Measurements from ENCODE around the gene LHFPL3. TPM values are rescaled to one million over a fixed set of nuclear protein-coding genes. Genes with fewer than 3 reads are reported as not detected.

LHFPL3 gene
- total and polyA plus RNA-seq, 9 donors: 0.04 to 0.53 (median 0.27) TPM; not detected in 4

DNA sequence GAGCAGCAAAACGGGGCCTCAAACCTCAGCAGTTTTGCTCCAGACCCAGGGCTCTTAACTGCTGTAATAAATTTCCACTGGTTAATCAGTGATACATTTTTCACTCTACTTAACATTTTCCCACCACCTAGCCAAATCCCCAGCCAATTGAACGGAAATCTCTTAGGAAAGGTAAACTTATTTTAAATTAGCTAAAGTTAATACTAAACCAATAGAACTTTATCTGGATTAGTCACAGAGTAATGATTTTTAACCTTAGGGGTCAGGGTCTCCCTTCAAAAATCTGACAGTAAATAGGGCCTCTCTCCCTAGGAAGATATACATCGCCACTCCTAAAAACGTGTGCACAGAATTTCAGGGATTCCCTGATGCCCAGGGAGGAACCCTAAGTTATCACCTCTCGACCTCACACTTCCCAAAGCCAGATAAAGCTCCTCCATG lies 598.2 kb downstream of the LHFPL3 start:
- no peaks in the 10 kb centered on the region for H3K4me1 ChIP-seq (ENCODE audit: insufficient read depth)
- no peaks in the 10 kb centered on the region for H3K36me3 ChIP-seq
- DNase-seq: no peak
- H3K27ac ChIP-seq: no peak overlapping the region
- TF ChIP-seq, protein P1, sequence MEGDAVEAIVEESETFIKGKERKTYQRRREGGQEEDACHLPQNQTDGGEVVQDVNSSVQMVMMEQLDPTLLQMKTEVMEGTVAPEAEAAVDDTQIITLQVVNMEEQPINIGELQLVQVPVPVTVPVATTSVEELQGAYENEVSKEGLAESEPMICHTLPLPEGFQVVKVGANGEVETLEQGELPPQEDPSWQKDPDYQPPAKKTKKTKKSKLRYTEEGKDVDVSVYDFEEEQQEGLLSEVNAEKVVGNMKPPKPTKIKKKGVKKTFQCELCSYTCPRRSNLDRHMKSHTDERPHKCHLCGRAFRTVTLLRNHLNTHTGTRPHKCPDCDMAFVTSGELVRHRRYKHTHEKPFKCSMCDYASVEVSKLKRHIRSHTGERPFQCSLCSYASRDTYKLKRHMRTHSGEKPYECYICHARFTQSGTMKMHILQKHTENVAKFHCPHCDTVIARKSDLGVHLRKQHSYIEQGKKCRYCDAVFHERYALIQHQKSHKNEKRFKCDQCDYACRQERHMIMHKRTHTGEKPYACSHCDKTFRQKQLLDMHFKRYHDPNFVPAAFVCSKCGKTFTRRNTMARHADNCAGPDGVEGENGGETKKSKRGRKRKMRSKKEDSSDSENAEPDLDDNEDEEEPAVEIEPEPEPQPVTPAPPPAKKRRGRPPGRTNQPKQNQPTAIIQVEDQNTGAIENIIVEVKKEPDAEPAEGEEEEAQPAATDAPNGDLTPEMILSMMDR (IDR thresholded peaks at IDR 0.05): no peak
- TF ChIP-seq POLR2A (IDR thresholded peaks at IDR 0.05): no peak
- TF ChIP-seq EP300 (IDR thresholded peaks at IDR 0.05): no peak
- H3K4me3 ChIP-seq: no peak overlapping the region
- WGBS, 3 donors: 69 to 81% (median 70%) methylated on average over 5 of the region's 5 CpGs
- no peaks in the 10 kb centered on the region for H3K9me3 ChIP-seq
- no peaks in the 10 kb centered on the region for H3K27me3 ChIP-seq
- intact Hi-C loops (cut with DNase I): no loop called here

DNA sequence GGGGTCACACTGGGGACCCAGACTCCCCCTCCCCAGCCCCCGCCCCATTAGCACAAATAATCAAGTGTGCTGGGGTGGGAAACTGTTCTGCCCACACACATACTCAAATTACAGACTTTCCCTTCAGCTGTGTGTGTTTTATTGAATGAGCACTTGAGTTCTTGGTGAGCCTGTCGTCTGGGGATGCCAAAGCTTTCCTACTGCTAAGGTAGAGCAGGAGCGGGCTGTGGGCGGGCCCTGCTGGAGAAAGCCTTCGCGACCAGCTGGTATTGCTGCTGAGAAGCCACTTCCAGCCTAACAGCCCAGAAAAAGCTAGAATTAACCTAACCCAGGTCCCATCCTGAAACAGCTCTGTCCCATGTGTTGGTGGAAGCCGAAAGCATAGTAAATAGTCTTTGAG lies 598.7 kb downstream of the LHFPL3 start:
- Histone ChIP-seq H3K9me3 (no peaks in the 10 kb centered on the region), H3K36me3 (no peaks in the 10 kb centered on the region), H3K4me3 (no peak overlapping the region), H3K27ac (no peak overlapping the region), H3K27me3 (no peaks in the 10 kb centered on the region), H3K4me1 (ENCODE audit: insufficient read depth) (no peaks in the 10 kb centered on the region)
- intact Hi-C loops (cut with DNase I): no loop called here
- TF ChIP-seq, protein P1 (IDR thresholded peaks at IDR 0.05): no peak
- TF ChIP-seq POLR2A (IDR thresholded peaks at IDR 0.05) (no peak), EP300 (IDR thresholded peaks at IDR 0.05) (no peak)
- DNase-seq: no peak
- 50 to 59% (median 57%) methylated on average over 7 of the region's 7 CpGs for WGBS, 3 donors

DNA sequence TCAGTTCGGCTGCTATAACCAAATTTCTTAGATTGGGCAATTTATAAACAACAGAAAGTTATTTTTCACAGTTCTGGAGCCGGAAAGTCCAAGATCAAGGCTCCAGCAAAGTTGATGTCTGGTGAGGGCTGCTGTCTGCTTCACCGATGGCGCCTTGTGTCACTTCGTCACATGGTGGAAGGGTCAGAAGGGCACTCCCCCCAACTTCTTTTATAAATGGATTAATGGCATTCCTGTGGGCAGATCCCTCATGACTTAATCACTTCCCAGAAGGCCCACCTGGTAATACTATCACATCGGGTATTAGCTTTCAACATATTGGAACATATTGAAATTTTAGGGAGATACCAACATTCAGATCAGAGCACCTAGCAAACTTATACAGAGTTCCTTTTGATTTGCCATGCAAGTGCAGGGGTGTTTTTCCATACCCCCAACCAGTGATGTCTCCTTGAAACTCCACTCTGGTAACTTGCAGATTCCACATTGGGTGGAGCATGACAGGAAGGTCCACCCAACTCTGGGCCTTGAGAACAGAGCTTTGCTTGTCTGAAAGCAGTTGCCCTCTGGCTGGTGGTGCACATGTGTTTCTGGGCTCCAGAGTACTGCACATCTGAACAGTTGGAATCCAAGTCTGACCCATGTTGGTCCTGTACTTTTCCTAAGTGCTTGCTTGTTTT lies 600.5 kb downstream of the LHFPL3 start:
- Histone ChIP-seq H3K4me1 (ENCODE audit: insufficient read depth) (no peaks in the 10 kb centered on the region), H3K36me3 (no peaks in the 10 kb centered on the region), H3K27me3 (no peaks in the 10 kb centered on the region), H3K4me3 (no peak overlapping the region), H3K27ac (no peak overlapping the region), H3K9me3 (no peaks in the 10 kb centered on the region)
- 91 to 97% (median 95%) methylated on average over 6 of the region's 6 CpGs for WGBS, 3 donors
- intact Hi-C loops (cut with DNase I): no loop called here
- DNase-seq: no peak
- TF ChIP-seq POLR2A (IDR thresholded peaks at IDR 0.05) (no peak), EP300 (IDR thresholded peaks at IDR 0.05) (no peak)
- TF ChIP-seq, protein P1 (IDR thresholded peaks at IDR 0.05): no peak

DNA sequence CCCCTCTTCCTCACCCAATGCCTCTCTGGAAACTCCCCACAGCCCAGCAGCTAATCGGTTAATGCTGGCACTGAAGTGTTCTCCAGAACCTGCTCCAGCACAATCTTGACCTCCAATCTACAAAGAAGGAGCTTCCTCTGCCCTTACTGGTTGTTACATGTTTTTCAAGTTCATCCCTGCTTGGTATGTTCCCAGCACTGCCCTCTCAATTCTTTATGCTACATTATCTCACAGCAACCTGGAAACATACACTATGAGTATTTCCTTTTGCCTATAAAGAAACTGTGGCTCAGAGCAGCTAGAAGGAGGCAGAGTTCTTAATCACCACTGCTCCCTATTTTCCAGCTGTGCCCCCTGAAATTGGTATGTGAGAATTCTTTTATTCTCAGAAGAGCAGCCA lies 601.5 kb downstream of the LHFPL3 start:
- intact Hi-C loops (cut with DNase I): no loop called here
- Histone ChIP-seq H3K4me1 (ENCODE audit: insufficient read depth) (no peaks in the 10 kb centered on the region), H3K9me3 (no peaks in the 10 kb centered on the region), H3K27ac (no peak overlapping the region), H3K4me3 (no peak overlapping the region), H3K36me3 (no peaks in the 10 kb centered on the region), H3K27me3 (no peaks in the 10 kb centered on the region)
- WGBS, 3 donors: 78 to 96% (median 88%) methylated on average over 1 of the region's 1 CpG
- TF ChIP-seq POLR2A (IDR thresholded peaks at IDR 0.05): no peak
- no peak for TF ChIP-seq EP300 (IDR thresholded peaks at IDR 0.05)
- TF ChIP-seq, protein P1 (IDR thresholded peaks at IDR 0.05): no peak
- no peak for DNase-seq
